NCI-H2196 (cell line): ENCODE data around the gene PBLD.

Experiments used
- DNase-seq: peaks from one replicate; lab custom pipeline; 2025; ENCODE audit not compliant: unreplicated experiment; lab: John Stamatoyannopoulos, UW

Gene PBLD

GRCh38 chr10:68332259-68333057, at the start of gene PBLD:
PBLD (minus strand) TSS chr10:68332928; CDS start chr10:68306844, 26,084 bp downstream.
- DNase-seq: peak; percentile 57

- DNase-seq: no peak
Measured at GRCh38 chr10:68371604-68372003, 38.9 kb upstream of the PBLD start.

- DNase-seq: no peak
Measured at GRCh38 chr10:68367121-68367520, 34.4 kb upstream of the PBLD start.

- no peak for DNase-seq
Measured at GRCh38 chr10:68366600-68366999, 33.9 kb upstream of the PBLD start.

- DNase-seq: no peak
Measured at GRCh38 chr10:68365611-68366010, 32.9 kb upstream of the PBLD start.

GRCh38 chr10:68364101-68364886, 31.6 kb upstream of the PBLD start:
- no peak for DNase-seq

GRCh38 chr10:68362590-68362989, 29.9 kb upstream of the PBLD start:
- DNase-seq: no peak

GRCh38 chr10:68359189-68359588, 26.5 kb upstream of the PBLD start:
- DNase-seq: no peak

- DNase-seq: no peak
Measured at GRCh38 chr10:68353537-68353936, 20.8 kb upstream of the PBLD start.

- peak; percentile 23 for DNase-seq
Measured at GRCh38 chr10:68348265-68348741, 15.6 kb upstream of the PBLD start.

- no peak for DNase-seq
Measured at GRCh38 chr10:68346774-68347173, 14.0 kb upstream of the PBLD start.

GRCh38 chr10:68345621-68346020, 12.9 kb upstream of the PBLD start:
- no peak for DNase-seq

GRCh38 chr10:68342909-68343516, 10.3 kb upstream of the PBLD start:
- no peak for DNase-seq

GRCh38 chr10:68340358-68341080, 7.8 kb upstream of the PBLD start:
- no peak for DNase-seq

GRCh38 chr10:68336754-68337351, 4.1 kb upstream of the PBLD start:
- no peak for DNase-seq

- DNase-seq: no peak
Measured at GRCh38 chr10:68334672-68335467, 2.1 kb upstream of the PBLD start.

GRCh38 chr10:68333440-68334431, 1.0 kb upstream of the PBLD start:
- DNase-seq: no peak

- no peak for DNase-seq
Measured at GRCh38 chr10:68333058-68333395, 299 bp upstream of the PBLD start.
